Neural progenitor cell (in vitro differentiated cells): ENCODE data around the gene LRGUK. TPM values are rescaled to one million over a fixed set of nuclear protein-coding genes. Genes with fewer than 3 reads are reported as not detected.

Experiments
- DNase-seq: peaks from one replicate; pipeline ENCODE4 v3.0.0-alpha.2; 2016; ENCODE audit warnings: low spot score
- H2AFZ ChIP-seq: fragments of 200-600 bp; sonication (generic); replicated peaks from 2 replicates; pipeline ENCODE4 v1.6.1; 2016; ENCODE audit warnings: antibody characterized with exemption
- H3F3A ChIP-seq: fragments of 200-600 bp; sonication (generic); 2 replicates; pipeline ENCODE4 v1.6.1; 2016; ENCODE audit warnings: antibody characterized with exemption, low read depth
- H3K27ac ChIP-seq: fragments of 200-600 bp; sonication (generic); 2 replicates; pipeline ENCODE4 v1.5.1; 2016; ENCODE audit warnings: mild to moderate bottlenecking
- H3K27me3 ChIP-seq: fragments of 200-600 bp; sonication (generic); 2 replicates; pipeline ENCODE4 v1.6.1; 2016; ENCODE audit warnings: mild to moderate bottlenecking, moderate library complexity
- H3K36me3 ChIP-seq: fragments of 200-600 bp; sonication (generic); 2 replicates; pipeline ENCODE4 v1.5.1; 2016
- H3K4me1 ChIP-seq: fragments of 200-600 bp; sonication (generic); 2 replicates; pipeline ENCODE4 v1.6.1; 2016; ENCODE audit warnings: mixed run types
- H3K4me2 ChIP-seq: fragments of 200-600 bp; sonication (generic); 2 replicates; pipeline ENCODE4 v1.6.1; 2016
- H3K4me3 ChIP-seq: fragments of 200-600 bp; sonication (generic); 2 replicates; pipeline ENCODE4 v1.5.1; 2016
- H3K79me2 ChIP-seq: fragments of 200-600 bp; sonication (generic); 2 replicates; pipeline ENCODE4 v1.6.1; 2016; ENCODE audit warnings: low read depth
- H3K9ac ChIP-seq: fragments of 200-600 bp; sonication (generic); 2 replicates; pipeline ENCODE4 v1.6.1; 2016
- H3K9me3 ChIP-seq: fragments of 200-600 bp; sonication (generic); 2 replicates; pipeline ENCODE4 v1.5.1; 2016; ENCODE audit warnings: low read depth
- H4K20me1 ChIP-seq: fragments of 200-600 bp; sonication (generic); 2 replicates; pipeline ENCODE4 v1.6.1; 2016; ENCODE audit warnings: low read depth
- H3K27ac Mint-ChIP-seq: 3 replicates; pipeline ENCODE4 v1.8.0; 2021; ENCODE audit warnings: mixed read lengths
- H3K27me3 Mint-ChIP-seq: 2 replicates; pipeline ENCODE4 v1.8.0; 2022; ENCODE audit warnings: low read depth, mild to moderate bottlenecking, inconsistent platforms, moderate library complexity, mixed read lengths; ENCODE audit not compliant: insufficient read depth
- H3K36me3 Mint-ChIP-seq: 3 replicates; pipeline ENCODE4 v1.8.0; 2021; ENCODE audit warnings: mixed read lengths
- H3K4me1 Mint-ChIP-seq: 3 replicates; pipeline ENCODE4 v1.8.0; 2021; ENCODE audit warnings: mixed read lengths
- H3K4me3 Mint-ChIP-seq: 3 replicates; pipeline ENCODE4 v1.8.0; 2021; ENCODE audit warnings: mild to moderate bottlenecking, moderate library complexity, mixed read lengths
- H3K9me3 Mint-ChIP-seq: 3 replicates; pipeline ENCODE4 v1.8.0; 2020; ENCODE audit warnings: mixed read lengths
- CTCF ChIP-seq: fragments of 200-600 bp; sonication (generic); IDR thresholded peaks from 2 replicates; pipeline ENCODE4 v1.5.1; 2017; ENCODE audit warnings: antibody characterized with exemption, mild to moderate bottlenecking
- EZH2 ChIP-seq: fragments of 200-600 bp; sonication (generic); IDR thresholded peaks from 2 replicates; pipeline ENCODE4 v1.6.1; 2017; ENCODE audit warnings: antibody characterized with exemption, mild to moderate bottlenecking, moderate library complexity
- EZH2phosphoT487 ChIP-seq: fragments of 200-600 bp; sonication (generic); IDR thresholded peaks from 2 replicates; pipeline ENCODE4 v1.6.1; 2017; ENCODE audit warnings: antibody characterized with exemption
- total RNA-seq: library from RNA; depleted of rRNA; stranded (reverse); fragments of >200 nt; gene quantifications from 2 replicates; pipeline ENCODE4 v1.2.3, GENCODE V29; 2015; ENCODE audit warnings: low replicate concordance

The LRGUK gene
- total RNA-seq, 1 donor from 2014 or later: 1.1 TPM

GRCh38 chr7:134189559-134189958 lies 62.4 kb downstream of the LRGUK start:
- H3K9ac ChIP-seq: no peak overlapping the region
- no peaks in the 10 kb centered on the region for H3K9me3 ChIP-seq
- no peak overlapping the region for H3K4me3 ChIP-seq
- Mint-ChIP-seq H3K4me1 (peaks cover 9% of the 10 kb centered on the region), H3K9me3 (no peaks in the 10 kb centered on the region), H3K27me3 (no peaks in the 10 kb centered on the region), H3K4me3 (no peak overlapping the region), H3K27ac (no peak overlapping the region), H3K36me3 (no peaks in the 10 kb centered on the region)
- H3F3A ChIP-seq: no peaks in the 10 kb centered on the region
- no peak overlapping the region for H3K27ac ChIP-seq
- no peaks in the 10 kb centered on the region for H4K20me1 ChIP-seq
- no peaks in the 10 kb centered on the region for H3K36me3 ChIP-seq
- DNase-seq: no peak
- H3K4me1 ChIP-seq: no peaks in the 10 kb centered on the region
- H3K27me3 ChIP-seq: no peaks in the 10 kb centered on the region
- no peak overlapping the region for H3K4me2 ChIP-seq
- H3K79me2 ChIP-seq: no peaks in the 10 kb centered on the region
- H2AFZ ChIP-seq: no peak overlapping the region
- no peak for TF ChIP-seq CTCF
- TF ChIP-seq EZH2: no peak

GRCh38 chr7:134191876-134192275 lies 64.7 kb downstream of the LRGUK start:
- Histone ChIP-seq H3K79me2 (no peaks in the 10 kb centered on the region), H4K20me1 (no peaks in the 10 kb centered on the region), H3K27ac (no peak overlapping the region), H3K9me3 (no peaks in the 10 kb centered on the region), H3K4me3 (no peak overlapping the region), H3K9ac (no peak overlapping the region), H3K36me3 (no peaks in the 10 kb centered on the region), H3K27me3 (no peaks in the 10 kb centered on the region), H3F3A (no peaks in the 10 kb centered on the region), H3K4me2 (no peak overlapping the region), H2AFZ (no peak overlapping the region), H3K4me1 (peaks cover 5% of the 10 kb centered on the region)
- Mint-ChIP-seq H3K27ac (no peak overlapping the region), H3K9me3 (no peaks in the 10 kb centered on the region), H3K4me1 (peaks cover 7% of the 10 kb centered on the region), H3K27me3 (peaks cover 2% of the 10 kb centered on the region), H3K4me3 (no peak overlapping the region), H3K36me3 (no peaks in the 10 kb centered on the region)
- DNase-seq: no peak
- TF ChIP-seq EZH2phosphoT487 (no peak), EZH2 (no peak), CTCF (no peak)

GRCh38 chr7:134193240-134193639 lies 66.1 kb downstream of the LRGUK start:
- H4K20me1 ChIP-seq: no peaks in the 10 kb centered on the region
- TF ChIP-seq CTCF (no peak), EZH2 (no peak), EZH2phosphoT487 (no peak)
- H3K4me1 Mint-ChIP-seq: peaks cover 15% of the 10 kb centered on the region

GRCh38 chr7:134195252-134195651 lies 68.1 kb downstream of the LRGUK start:
- Mint-ChIP-seq H3K27me3 (peaks cover 2% of the 10 kb centered on the region), H3K27ac (no peak overlapping the region), H3K9me3 (no peaks in the 10 kb centered on the region), H3K36me3 (no peaks in the 10 kb centered on the region), H3K4me3 (no peak overlapping the region), H3K4me1 (peaks cover 20% of the 10 kb centered on the region)
- H3K4me3 ChIP-seq: no peak overlapping the region
- no peaks in the 10 kb centered on the region for H4K20me1 ChIP-seq
- peaks cover 8% of the 10 kb centered on the region for H3F3A ChIP-seq
- no peak overlapping the region for H3K9ac ChIP-seq
- no peak overlapping the region for H2AFZ ChIP-seq
- H3K27me3 ChIP-seq: no peaks in the 10 kb centered on the region
- H3K27ac ChIP-seq: no peak overlapping the region
- no peaks in the 10 kb centered on the region for H3K79me2 ChIP-seq
- TF ChIP-seq CTCF (no peak), EZH2phosphoT487 (no peak), EZH2 (no peak)
- no peak for DNase-seq
- no peaks in the 10 kb centered on the region for H3K36me3 ChIP-seq
- H3K4me2 ChIP-seq: no peak overlapping the region
- H3K9me3 ChIP-seq: no peaks in the 10 kb centered on the region
- peaks cover 23% of the 10 kb centered on the region for H3K4me1 ChIP-seq

More at GRCh38 chr7:134193240-134193639, 66.1 kb downstream of the LRGUK start:
- H3K27me3 ChIP-seq: no peaks in the 10 kb centered on the region
- no peaks in the 10 kb centered on the region for H3K79me2 ChIP-seq
- H3K36me3 Mint-ChIP-seq: no peaks in the 10 kb centered on the region
- H3K27ac Mint-ChIP-seq: no peak overlapping the region
- H3K4me3 Mint-ChIP-seq: no peak overlapping the region
- no peak overlapping the region for H2AFZ ChIP-seq
- no peaks in the 10 kb centered on the region for H3K9me3 Mint-ChIP-seq
- no peaks in the 10 kb centered on the region for H3K36me3 ChIP-seq
- no peaks in the 10 kb centered on the region for H3K9me3 ChIP-seq
- no peak overlapping the region for H3K4me2 ChIP-seq
- peaks cover 18% of the 10 kb centered on the region for H3K4me1 ChIP-seq
- H3K27ac ChIP-seq: no peak overlapping the region
- H3F3A ChIP-seq: peaks cover 4% of the 10 kb centered on the region
- peaks cover 2% of the 10 kb centered on the region for H3K27me3 Mint-ChIP-seq
- DNase-seq: no peak
- no peak overlapping the region for H3K4me3 ChIP-seq
- H3K9ac ChIP-seq: no peak overlapping the region
